Measurements from ENCODE around the gene CACNA1D.

Gene CACNA1D

GRCh38 chr3:53799338-53799865 lies 305.0 kb downstream of the CACNA1D start:
- no peak for DNase-seq

GRCh38 chr3:53800041-53800906 lies 305.9 kb downstream of the CACNA1D start:
- no peak for DNase-seq

GRCh38 chr3:53801319-53801718 lies 306.9 kb downstream of the CACNA1D start:
- no peak for DNase-seq

GRCh38 chr3:53802256-53802880 lies 308.0 kb downstream of the CACNA1D start:
- DNase-seq = no peak

GRCh38 chr3:53803124-53803815 lies 308.9 kb downstream of the CACNA1D start:
- no peak for DNase-seq

- no peak for DNase-seq
Observed at GRCh38 chr3:53803816-53804695, 309.6 kb downstream of the CACNA1D start.

- no peak for DNase-seq
Observed at GRCh38 chr3:53804697-53805462, 310.5 kb downstream of the CACNA1D start.

- no peak for DNase-seq
Observed at GRCh38 chr3:53805463-53806159, 311.2 kb downstream of the CACNA1D start.

GRCh38 chr3:53806182-53807116 lies 312.0 kb downstream of the CACNA1D start:
- DNase-seq = no peak

GRCh38 chr3:53807117-53807810 lies 312.9 kb downstream of the CACNA1D start:
- no peak for DNase-seq

- no peak for DNase-seq
Observed at GRCh38 chr3:53808496-53808895, 314.1 kb downstream of the CACNA1D start.

- no peak for DNase-seq
Observed at GRCh38 chr3:53809267-53809666, 314.9 kb downstream of the CACNA1D start.

GRCh38 chr3:53809764-53810400 lies 315.5 kb downstream of the CACNA1D start:
- DNase-seq = no peak

GRCh38 chr3:53811143-53811927 lies 316.9 kb downstream of the CACNA1D start:
- no peak for DNase-seq

- no peak for DNase-seq
Observed at GRCh38 chr3:53812434-53812833, 318.0 kb downstream of the CACNA1D start.

- no peak for DNase-seq
Observed at GRCh38 chr3:53813229-53813628, 318.8 kb downstream of the CACNA1D start.

GRCh38 chr3:53813876-53814275 lies 319.5 kb downstream of the CACNA1D start:
- no peak for DNase-seq

GRCh38 chr3:53815067-53815466 lies 320.7 kb downstream of the CACNA1D start:
- no peak for DNase-seq
